K562 (cell line): ENCODE measurements around the gene SLC43A2.

Source experiments
- HDAC2 ChIP-seq: fragments of 450-650 bp; IDR thresholded peaks from 2 replicates; pipeline ENCODE4 v1.6.1; 2016; ENCODE audit warnings: mild to moderate bottlenecking
- POLR3A ChIP-seq: IDR thresholded peaks from 2 replicates; pipeline ENCODE4 v1.6.1; 2011; ENCODE audit warnings: borderline replicate concordance, mild to moderate bottlenecking, moderate library complexity; ENCODE audit not compliant: insufficient read length, insufficient read depth; ENCODE audit errors: extremely low read depth
- SMC3 ChIP-seq: conservative IDR thresholded peaks from 2 replicates; pipeline ENCODE4 v1.6.1; 2011; ENCODE audit warnings: low read depth, low read length, improper control_type of control experiment; ENCODE audit not compliant: insufficient read depth
- SP2 ChIP-seq: IDR thresholded peaks from 2 replicates; pipeline ENCODE4 v1.6.1; 2011; ENCODE audit warnings: mild to moderate bottlenecking, low read depth, low read length, moderate library complexity; ENCODE audit not compliant: poor library complexity, severe bottlenecking; ENCODE audit errors: extremely low read depth
- STAG1 ChIP-seq: sonication (generic); formaldehyde crosslinking; IDR thresholded peaks from 2 replicates; pipeline ENCODE4 v1.5.0; 2020; ENCODE audit warnings: missing genetic modification reagents, borderline replicate concordance
- ZNF232 ChIP-seq: sonication (generic); formaldehyde crosslinking; IDR thresholded peaks from 2 replicates; pipeline ENCODE4 v1.8.0; 2022; ENCODE audit warnings: mild to moderate bottlenecking, missing genetic modification reagents
- TF ChIP-seq, protein P1 (sequence below): sonication (generic); formaldehyde crosslinking; IDR thresholded peaks from 2 replicates; pipeline ENCODE4 v1.8.0; 2023; ENCODE audit warnings: mild to moderate bottlenecking, missing genetic modification reagents
- TF ChIP-seq, protein P2 (sequence below), 3 experiments: IDR thresholded peaks in 2 of 3; conservative IDR thresholded peaks in 1 of 3; 2 replicates each; pipeline ENCODE4 v1.5.1; 2011 to 2012; ENCODE audit warnings: low read length in 3 of 3, mild to moderate bottlenecking in 3 of 3, control low read depth in 2 of 3, improper control_type of control experiment in 1 of 3, inconsistent platforms in 1 of 3, low read depth in 1 of 3, mixed read lengths in 1 of 3, moderate library complexity in 1 of 3; ENCODE audit not compliant: insufficient read depth in 2 of 3
- TF ChIP-seq, protein P3 (sequence below): sonication (generic); formaldehyde crosslinking; IDR thresholded peaks from 2 replicates; pipeline ENCODE4 v1.8.0; 2022; ENCODE audit warnings: mild to moderate bottlenecking, missing genetic modification reagents, borderline replicate concordance
- TF ChIP-seq, protein P4 (sequence below): IDR thresholded peaks from 2 replicates; pipeline ENCODE4 v1.6.1; 2012; ENCODE audit warnings: low read depth, low read length, improper control_type of control experiment, borderline replicate concordance

DNA sequence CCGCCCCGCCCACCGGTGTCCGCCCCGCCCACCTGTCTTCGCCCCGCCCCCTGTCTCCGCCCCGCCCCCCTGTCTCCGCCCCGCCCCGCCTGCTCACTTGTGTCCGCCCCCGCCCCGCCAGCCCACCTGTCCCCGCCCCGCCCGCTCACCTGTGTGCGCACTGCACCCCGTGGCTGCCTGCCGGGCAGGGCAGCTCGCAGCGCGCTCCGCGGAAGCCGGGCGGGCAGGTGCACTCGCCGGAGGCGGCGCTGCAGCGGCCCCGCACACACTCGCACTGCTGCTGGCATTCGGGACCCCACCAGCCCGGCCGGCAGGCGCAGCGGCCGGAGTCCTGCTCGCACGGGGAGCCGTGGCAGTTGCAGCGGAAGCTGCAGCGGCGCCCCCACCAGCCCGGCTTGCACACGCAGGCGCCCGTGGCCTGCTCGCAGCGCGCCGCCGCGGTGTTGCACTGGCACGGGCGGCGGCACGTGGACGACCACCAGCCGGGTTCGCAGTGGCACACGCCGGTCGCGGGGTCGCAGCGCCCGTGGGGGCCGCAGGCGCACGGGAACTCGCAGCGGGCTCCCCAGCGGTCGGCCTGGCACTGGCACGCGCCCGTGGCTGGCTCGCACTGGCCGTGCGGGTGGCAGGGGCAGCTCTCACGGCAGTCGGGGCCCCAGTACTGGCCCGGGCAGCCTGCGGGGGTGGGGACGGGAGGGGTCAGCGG lies 14.8 kb upstream of the SLC43A2 start:
- TF ChIP-seq STAG1 (CRISPR knock-in tag): no peak
- TF ChIP-seq, protein P1, sequence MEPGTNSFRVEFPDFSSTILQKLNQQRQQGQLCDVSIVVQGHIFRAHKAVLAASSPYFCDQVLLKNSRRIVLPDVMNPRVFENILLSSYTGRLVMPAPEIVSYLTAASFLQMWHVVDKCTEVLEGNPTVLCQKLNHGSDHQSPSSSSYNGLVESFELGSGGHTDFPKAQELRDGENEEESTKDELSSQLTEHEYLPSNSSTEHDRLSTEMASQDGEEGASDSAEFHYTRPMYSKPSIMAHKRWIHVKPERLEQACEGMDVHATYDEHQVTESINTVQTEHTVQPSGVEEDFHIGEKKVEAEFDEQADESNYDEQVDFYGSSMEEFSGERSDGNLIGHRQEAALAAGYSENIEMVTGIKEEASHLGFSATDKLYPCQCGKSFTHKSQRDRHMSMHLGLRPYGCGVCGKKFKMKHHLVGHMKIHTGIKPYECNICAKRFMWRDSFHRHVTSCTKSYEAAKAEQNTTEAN (CRISPR knock-in tag): no peak
- TF ChIP-seq HDAC2: no peak
- no peak for TF ChIP-seq ZNF232 (CRISPR knock-in tag)
- TF ChIP-seq SP2: no peak
- TF ChIP-seq, protein P2, sequence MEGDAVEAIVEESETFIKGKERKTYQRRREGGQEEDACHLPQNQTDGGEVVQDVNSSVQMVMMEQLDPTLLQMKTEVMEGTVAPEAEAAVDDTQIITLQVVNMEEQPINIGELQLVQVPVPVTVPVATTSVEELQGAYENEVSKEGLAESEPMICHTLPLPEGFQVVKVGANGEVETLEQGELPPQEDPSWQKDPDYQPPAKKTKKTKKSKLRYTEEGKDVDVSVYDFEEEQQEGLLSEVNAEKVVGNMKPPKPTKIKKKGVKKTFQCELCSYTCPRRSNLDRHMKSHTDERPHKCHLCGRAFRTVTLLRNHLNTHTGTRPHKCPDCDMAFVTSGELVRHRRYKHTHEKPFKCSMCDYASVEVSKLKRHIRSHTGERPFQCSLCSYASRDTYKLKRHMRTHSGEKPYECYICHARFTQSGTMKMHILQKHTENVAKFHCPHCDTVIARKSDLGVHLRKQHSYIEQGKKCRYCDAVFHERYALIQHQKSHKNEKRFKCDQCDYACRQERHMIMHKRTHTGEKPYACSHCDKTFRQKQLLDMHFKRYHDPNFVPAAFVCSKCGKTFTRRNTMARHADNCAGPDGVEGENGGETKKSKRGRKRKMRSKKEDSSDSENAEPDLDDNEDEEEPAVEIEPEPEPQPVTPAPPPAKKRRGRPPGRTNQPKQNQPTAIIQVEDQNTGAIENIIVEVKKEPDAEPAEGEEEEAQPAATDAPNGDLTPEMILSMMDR (IDR thresholded peaks at IDR 0.05 in 2 of 3, conservative IDR thresholded peaks at IDR 0.05 in 1 of 3; ENCODE audit: insufficient read depth in 2 of 3, low read depth in 1 of 3, low read length in 3 of 3): no peak
- no peak for TF ChIP-seq POLR3A
- TF ChIP-seq, protein P3, sequence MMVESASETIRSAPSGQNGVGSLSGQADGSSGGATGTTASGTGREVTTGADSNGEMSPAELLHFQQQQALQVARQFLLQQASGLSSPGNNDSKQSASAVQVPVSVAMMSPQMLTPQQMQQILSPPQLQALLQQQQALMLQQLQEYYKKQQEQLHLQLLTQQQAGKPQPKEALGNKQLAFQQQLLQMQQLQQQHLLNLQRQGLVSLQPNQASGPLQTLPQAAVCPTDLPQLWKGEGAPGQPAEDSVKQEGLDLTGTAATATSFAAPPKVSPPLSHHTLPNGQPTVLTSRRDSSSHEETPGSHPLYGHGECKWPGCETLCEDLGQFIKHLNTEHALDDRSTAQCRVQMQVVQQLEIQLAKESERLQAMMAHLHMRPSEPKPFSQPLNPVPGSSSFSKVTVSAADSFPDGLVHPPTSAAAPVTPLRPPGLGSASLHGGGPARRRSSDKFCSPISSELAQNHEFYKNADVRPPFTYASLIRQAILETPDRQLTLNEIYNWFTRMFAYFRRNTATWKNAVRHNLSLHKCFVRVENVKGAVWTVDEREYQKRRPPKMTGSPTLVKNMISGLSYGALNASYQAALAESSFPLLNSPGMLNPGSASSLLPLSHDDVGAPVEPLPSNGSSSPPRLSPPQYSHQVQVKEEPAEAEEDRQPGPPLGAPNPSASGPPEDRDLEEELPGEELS (CRISPR knock-in tag): no peak
- TF ChIP-seq, protein P4, sequence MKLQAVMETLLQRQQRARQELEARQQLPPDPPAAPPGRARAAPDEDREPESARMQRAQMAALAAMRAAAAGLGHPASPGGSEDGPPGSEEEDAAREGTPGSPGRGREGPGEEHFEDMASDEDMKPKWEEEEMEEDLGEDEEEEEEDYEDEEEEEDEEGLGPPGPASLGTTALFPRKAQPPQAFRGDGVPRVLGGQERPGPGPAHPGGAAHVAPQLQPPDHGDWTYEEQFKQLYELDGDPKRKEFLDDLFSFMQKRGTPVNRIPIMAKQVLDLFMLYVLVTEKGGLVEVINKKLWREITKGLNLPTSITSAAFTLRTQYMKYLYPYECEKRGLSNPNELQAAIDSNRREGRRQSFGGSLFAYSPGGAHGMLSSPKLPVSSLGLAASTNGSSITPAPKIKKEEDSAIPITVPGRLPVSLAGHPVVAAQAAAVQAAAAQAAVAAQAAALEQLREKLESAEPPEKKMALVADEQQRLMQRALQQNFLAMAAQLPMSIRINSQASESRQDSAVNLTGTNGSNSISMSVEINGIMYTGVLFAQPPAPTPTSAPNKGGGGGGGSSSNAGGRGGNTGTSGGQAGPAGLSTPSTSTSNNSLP: no peak
- no peak for TF ChIP-seq SMC3
